Thoracic aorta (tissue), 2 donors: ENCODE results near the gene TRIM41. TPM values are rescaled to one million over a fixed set of nuclear protein-coding genes. Genes with fewer than 3 reads are reported as not detected.
A peak's percentile ranks its signal among the peaks of the same experiment; 100 is the strongest.
"Not testable (repeated sequence)": the region's sequence is repeated elsewhere in the genome, so short reads cannot be mapped to it uniquely, and the experiment has no call there.

Source experiments
- ATAC-seq: fragments of 150-250 bp; one replicate; pipeline ENCODE4 v1.8.0; 2017; ENCODE audit warnings: low read depth; ENCODE audit not compliant: insufficient number of reproducible peaks, low FRiP score
- DNase-seq: peaks from one replicate; pipeline ENCODE4 v3.0.0-alpha.2; 2020; ENCODE audit warnings: low spot score
- H3K27ac ChIP-seq, 2 donors: fragments of 200-600 bp; sonication (generic); 1 replicate in 1 of 2; 2 replicates in 1 of 2; pipeline ENCODE4 v1.5.1; 2016; ENCODE audit warnings: mild to moderate bottlenecking in 2 of 2, moderate library complexity in 2 of 2
- H3K27me3 ChIP-seq: fragments of 200-600 bp; sonication (generic); replicated peaks from 2 replicates; pipeline ENCODE4 v1.6.0; 2016; ENCODE audit warnings: mild to moderate bottlenecking; ENCODE audit not compliant: insufficient read depth
- H3K36me3 ChIP-seq: fragments of 200-600 bp; sonication (generic); one replicate; pipeline ENCODE4 v1.5.1; 2016
- H3K4me1 ChIP-seq, 2 donors: fragments of 200-600 bp; sonication (generic); 1 replicate in 1 of 2; 2 replicates in 1 of 2; pipeline versions ENCODE4 v1.5.1 to v1.6.0; 2016; ENCODE audit warnings: low read depth in 2 of 2, mild to moderate bottlenecking in 1 of 2; ENCODE audit not compliant: control insufficient read depth in 1 of 2
- H3K4me3 ChIP-seq: fragments of 200-600 bp; sonication (generic); 2 replicates; pipeline ENCODE4 v1.5.1; 2016; ENCODE audit warnings: mild to moderate bottlenecking
- H3K9me3 ChIP-seq: fragments of 200-600 bp; sonication (generic); 2 replicates; pipeline ENCODE4 v1.5.1; 2016
- CTCF ChIP-seq: fragments of 200-600 bp; sonication (generic); IDR thresholded peaks from one replicate; pipeline ENCODE4 v1.5.1; 2019; ENCODE audit warnings: antibody characterized with exemption
- total RNA-seq, 2 donors: library from RNA; depleted of rRNA; stranded (reverse); fragments of >200 nt; gene quantifications; one replicate each; pipeline versions ENCODE4 v1.1.0 to v1.2.3, GENCODE V29; 2016

TRIM41 gene
- total RNA-seq, 2 donors from 2014 or later: 12.2 to 12.4 TPM

DNA sequence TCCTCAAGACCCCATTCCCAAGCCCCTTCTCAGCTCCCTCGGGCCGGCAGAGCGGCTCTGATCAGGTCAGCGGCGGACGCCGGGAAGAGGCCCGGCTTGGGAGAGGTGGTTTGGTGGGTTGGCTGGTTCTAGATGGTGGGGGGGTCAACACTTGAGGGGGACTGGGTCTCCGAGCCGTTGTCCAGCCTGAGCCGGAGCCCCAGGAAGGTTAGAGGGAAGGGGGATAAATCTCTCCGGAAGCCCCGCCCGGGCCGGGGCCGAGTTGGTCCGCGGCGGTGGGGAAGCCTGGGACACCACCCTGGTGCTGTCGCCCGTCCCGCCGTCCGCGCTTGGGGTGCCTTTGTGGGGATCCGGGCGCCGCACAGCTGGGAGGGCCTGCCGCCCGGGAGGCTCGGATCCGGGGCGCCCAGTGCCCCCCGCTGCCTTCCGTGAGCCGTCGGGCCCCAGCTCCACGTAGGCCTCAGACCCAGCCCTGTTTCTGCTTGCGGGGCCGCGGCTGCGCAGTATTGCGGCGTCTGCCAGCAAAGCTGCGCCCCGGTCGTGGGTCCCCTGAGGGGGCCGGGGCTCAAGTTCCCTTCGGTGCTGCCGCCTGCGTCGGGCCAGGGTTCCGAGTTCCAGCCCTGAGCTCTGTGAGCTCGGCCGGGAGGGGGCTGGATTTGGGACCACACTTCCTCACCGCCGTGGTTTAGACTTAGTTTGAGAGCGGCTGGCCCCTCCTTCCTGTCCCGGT lies 38.4 kb downstream of the TRIM41 start:
- ATAC-seq (peak; percentile 56), DNase-seq (no peak)
- H3K27ac ChIP-seq: peak overlapping the region; percentile 97 to 99
- no peak for TF ChIP-seq CTCF
- no peaks in the 10 kb centered on the region for H3K9me3 ChIP-seq
- H3K36me3 ChIP-seq: peaks cover 4% of the 10 kb centered on the region
- H3K4me3 ChIP-seq: peak overlapping the region; percentile 95
- H3K27me3 ChIP-seq: no peaks in the 10 kb centered on the region
- H3K4me1 ChIP-seq: peaks cover 31 to 36% of the 10 kb centered on the region in 2 donors

DNA sequence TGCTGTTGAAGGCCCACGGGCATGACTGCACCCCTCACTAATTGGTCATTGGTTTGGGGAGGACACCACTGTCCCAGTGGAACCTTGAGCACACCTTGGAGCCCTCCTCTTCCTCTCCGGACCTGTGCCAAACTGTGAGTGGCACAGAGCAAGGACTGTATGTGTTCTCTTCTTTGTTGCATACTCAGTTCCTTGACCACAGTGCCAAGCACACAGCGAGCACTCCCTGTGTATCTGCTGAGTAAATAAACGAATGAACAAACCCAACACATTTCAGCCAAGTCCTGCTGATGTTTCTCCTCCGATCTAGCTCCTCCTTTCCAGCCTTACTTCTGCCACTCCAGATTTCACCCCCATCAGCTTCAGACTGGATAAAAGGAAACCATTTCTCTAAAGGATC lies 40.6 kb downstream of the TRIM41 start:
- TF ChIP-seq CTCF: no peak
- no peak for ATAC-seq
- Histone ChIP-seq H3K9me3 (no peaks in the 10 kb centered on the region), H3K36me3 (peaks cover 4% of the 10 kb centered on the region), H3K27me3 (no peaks in the 10 kb centered on the region), H3K4me3 (no peak overlapping the region), H3K4me1 (peaks cover 13 to 21% of the 10 kb centered on the region in 2 donors), H3K27ac (no peak overlapping the region)
- no peak for DNase-seq

GRCh38 chr5:181265092-181265671 lies 42.1 kb downstream of the TRIM41 start:
- no peak for TF ChIP-seq CTCF

GRCh38 chr5:181267291-181267904 lies 44.3 kb downstream of the TRIM41 start:
- H3K27me3 ChIP-seq, DNase-seq, H3K4me3 ChIP-seq, H3K4me1 ChIP-seq, H3K9me3 ChIP-seq, ATAC-seq, H3K36me3 ChIP-seq, H3K27ac ChIP-seq: not testable (repeated sequence)

More at GRCh38 chr5:181265092-181265671, 42.1 kb downstream of the TRIM41 start:
- no peak overlapping the region for H3K27ac ChIP-seq
- H3K36me3 ChIP-seq: peaks cover 4% of the 10 kb centered on the region
- peaks cover 0 to 7% of the 10 kb centered on the region in 2 donors for H3K4me1 ChIP-seq
- H3K4me3 ChIP-seq: no peak overlapping the region
- H3K9me3 ChIP-seq: no peaks in the 10 kb centered on the region
- DNase-seq (no peak), ATAC-seq (no peak)
- no peaks in the 10 kb centered on the region for H3K27me3 ChIP-seq

GRCh38 chr5:181267907-181268306 lies 44.8 kb downstream of the TRIM41 start:
- DNase-seq, H3K4me3 ChIP-seq, H3K4me1 ChIP-seq, H3K27me3 ChIP-seq, H3K36me3 ChIP-seq, ATAC-seq, H3K9me3 ChIP-seq, H3K27ac ChIP-seq: not testable (repeated sequence)

DNA sequence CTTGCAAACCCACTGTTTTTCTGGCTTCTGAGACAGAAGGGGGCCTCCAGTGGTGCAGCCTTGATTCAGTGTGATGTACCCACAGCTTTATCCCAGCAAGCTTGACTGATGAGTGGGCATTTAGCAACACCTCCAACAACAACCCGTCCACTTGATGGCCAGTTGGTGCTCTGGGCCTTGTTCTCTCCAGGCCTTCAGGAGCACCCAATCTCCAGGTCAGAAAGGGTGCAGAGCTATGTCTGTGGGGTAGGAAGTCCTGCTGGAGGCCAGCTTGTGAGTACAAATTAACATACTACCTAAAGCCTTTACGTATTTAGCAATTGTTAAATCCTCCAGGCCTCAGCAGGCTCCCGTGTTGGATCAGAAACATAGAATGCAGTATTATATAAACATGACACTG lies 48.0 kb downstream of the TRIM41 start:
- Histone ChIP-seq H3K9me3 (no peaks in the 10 kb centered on the region), H3K4me1 (no peaks in the 10 kb centered on the region), H3K27ac (no peak overlapping the region), H3K4me3 (no peak overlapping the region), H3K27me3 (no peaks in the 10 kb centered on the region), H3K36me3 (no peaks in the 10 kb centered on the region)
- no peak for DNase-seq
- no peak for ATAC-seq
- no peak for TF ChIP-seq CTCF

- H3K27me3 ChIP-seq, H3K27ac ChIP-seq, H3K36me3 ChIP-seq, H3K4me3 ChIP-seq, DNase-seq, H3K4me1 ChIP-seq, H3K9me3 ChIP-seq, ATAC-seq: not testable (repeated sequence)
These were observed 50.3 kb downstream of the TRIM41 start for GRCh38 chr5:181273433-181273744.
